HG02938 (cell line): ENCODE measurements around the gene PRDM15.
A peak's percentile ranks its signal among the peaks of the same experiment; 100 is the strongest.

Source experiments
- ATAC-seq: cut with Tn5 transposase; IDR thresholded peaks from one replicate; pipeline ENCODE4 v1.9.1; 2021; ENCODE audit warnings: mild to moderate bottlenecking, moderate library complexity; ENCODE audit not compliant: unreplicated experiment

The PRDM15 gene

GRCh38 chr21:41879190-41879998 is at the start of gene PRDM15:
PRDM15 (minus strand) TSS chr21:41879344; CDS start chr21:41860363, 18,981 bp downstream.
- ATAC-seq: peak; percentile 56

GRCh38 chr21:41928621-41929220 is 49.6 kb upstream of the PRDM15 start:
- ATAC-seq: no peak

- ATAC-seq: no peak
Observed at GRCh38 chr21:41927727-41928409, 48.7 kb upstream of the PRDM15 start.

GRCh38 chr21:41926807-41927171 is 47.6 kb upstream of the PRDM15 start:
- no peak for ATAC-seq

GRCh38 chr21:41926117-41926806 is 47.1 kb upstream of the PRDM15 start:
- no peak for ATAC-seq

GRCh38 chr21:41925767-41926116 is 46.6 kb upstream of the PRDM15 start:
- no peak for ATAC-seq

- no peak for ATAC-seq
Observed at GRCh38 chr21:41924368-41924754, 45.2 kb upstream of the PRDM15 start.

- no peak for ATAC-seq
Observed at GRCh38 chr21:41923631-41924367, 44.7 kb upstream of the PRDM15 start.

- ATAC-seq: no peak
Observed at GRCh38 chr21:41923186-41923585, 44.0 kb upstream of the PRDM15 start.

GRCh38 chr21:41921021-41921420 is 41.9 kb upstream of the PRDM15 start:
- ATAC-seq: no peak

GRCh38 chr21:41920476-41920875 is 41.3 kb upstream of the PRDM15 start:
- ATAC-seq: no peak

GRCh38 chr21:41919666-41920398 is 40.7 kb upstream of the PRDM15 start:
- ATAC-seq: no peak

- no peak for ATAC-seq
Observed at GRCh38 chr21:41918561-41919358, 39.6 kb upstream of the PRDM15 start.

- no peak for ATAC-seq
Observed at GRCh38 chr21:41917531-41917930, 38.4 kb upstream of the PRDM15 start.

- no peak for ATAC-seq
Observed at GRCh38 chr21:41916888-41917433, 37.8 kb upstream of the PRDM15 start.

GRCh38 chr21:41914965-41915364 is 35.8 kb upstream of the PRDM15 start:
- ATAC-seq: no peak

GRCh38 chr21:41914358-41914757 is 35.2 kb upstream of the PRDM15 start:
- ATAC-seq: no peak

- no peak for ATAC-seq
Observed at GRCh38 chr21:41913230-41913629, 34.1 kb upstream of the PRDM15 start.

GRCh38 chr21:41908829-41909228 is 29.7 kb upstream of the PRDM15 start:
- no peak for ATAC-seq
